ENCODE data around the gene IL1RAPL2.

GRCh38 chrX:104695593-104695992, 129.6 kb downstream of the IL1RAPL2 start:
- TF ChIP-seq L3MBTL2 (conservative IDR thresholded peaks at IDR 0.05) (no peak), FOXA1 (IDR thresholded peaks at IDR 0.05) (no peak), FOXM1 (IDR thresholded peaks at IDR 0.05; ENCODE audit: borderline replicate concordance) (no peak), ELF4 (IDR thresholded peaks at IDR 0.05) (no peak), SUZ12 (IDR thresholded peaks at IDR 0.05) (no peak), ARNT (IDR thresholded peaks at IDR 0.05) (no peak), LEF1 (IDR thresholded peaks at IDR 0.05; ENCODE audit: borderline replicate concordance) (no peak)
